DMS153 treated with DMSO at 0.1 percent for 48 hours (cell line): ENCODE measurements around the gene NDUFAF5.

Experiments
- DNase-seq: peaks from one replicate; lab custom pipeline; 2025; ENCODE audit not compliant: unreplicated experiment; lab: John Stamatoyannopoulos, UW

Gene NDUFAF5

DNA sequence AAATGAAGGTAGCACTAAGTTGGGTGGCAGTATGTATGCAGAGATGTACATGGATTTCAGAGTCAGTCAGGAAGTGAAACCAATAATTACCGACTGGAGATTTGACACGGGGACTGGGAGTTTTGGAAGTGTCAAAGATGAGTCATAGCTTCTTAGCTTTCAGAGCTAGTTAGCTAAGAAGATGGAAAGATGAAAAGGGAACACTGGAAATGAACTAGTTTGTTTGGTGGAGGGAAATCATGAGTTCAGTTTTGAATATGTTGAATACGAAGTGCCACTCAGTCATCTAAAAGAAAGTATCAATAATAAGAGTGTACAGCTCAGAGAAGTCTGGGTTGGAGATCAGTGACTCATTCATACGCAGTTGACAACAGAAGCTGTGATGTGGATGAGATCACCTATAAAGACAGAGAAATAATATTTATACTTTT is 7.6 kb upstream of the NDUFAF5 start:
- no peak for DNase-seq

DNA sequence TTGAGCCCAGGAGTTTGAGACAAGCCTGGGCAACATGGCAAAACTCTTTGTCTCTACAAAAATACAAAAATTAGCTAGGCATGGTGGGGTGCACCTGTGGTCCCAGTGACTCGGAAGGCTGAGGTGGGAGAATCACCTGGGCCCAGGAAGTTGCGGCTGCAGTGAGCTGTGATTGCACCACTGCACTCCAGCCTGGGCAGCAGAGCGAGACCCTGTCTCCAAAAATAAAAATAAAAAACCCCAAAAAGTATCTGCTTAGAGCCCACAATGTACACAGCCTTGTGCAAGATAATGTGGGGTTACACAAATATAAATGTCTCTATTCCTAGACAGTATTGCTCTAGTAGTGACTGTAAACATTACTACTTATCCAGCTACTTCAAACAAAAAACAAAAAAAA is 6.0 kb upstream of the NDUFAF5 start:
- DNase-seq: no peak

GRCh38 chr20:13783528-13783927 is 1.3 kb upstream of the NDUFAF5 start:
- no peak for DNase-seq

DNA sequence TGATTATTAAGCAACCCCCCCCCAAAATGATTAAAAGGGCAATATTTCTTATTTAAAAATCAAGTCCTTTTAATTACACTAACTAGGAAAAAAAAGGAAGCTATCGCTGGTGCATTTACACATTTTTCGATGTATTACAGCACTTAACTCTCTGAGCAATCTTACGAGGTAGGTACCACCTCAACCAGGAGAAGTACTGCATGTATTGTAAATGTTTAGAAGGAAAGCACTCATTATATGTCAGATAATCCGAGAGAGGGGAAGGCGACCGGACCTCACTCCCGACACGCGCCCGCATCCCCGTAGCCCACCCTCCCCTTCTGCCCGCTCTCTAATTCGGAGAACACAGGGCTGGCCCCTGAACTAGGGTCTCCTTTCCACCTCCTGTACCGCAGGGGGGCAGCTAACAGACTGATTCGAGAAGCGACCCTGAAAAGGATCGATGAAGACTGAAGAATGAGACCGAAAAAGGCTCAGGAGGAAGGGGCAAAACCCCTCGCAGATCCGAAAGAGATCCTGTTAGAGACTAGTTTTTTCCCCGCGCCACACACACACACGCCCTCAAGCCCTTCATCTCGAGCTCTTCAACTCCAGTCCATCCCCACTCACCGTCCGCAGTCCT is 446 bp upstream of the NDUFAF5 start:
- DNase-seq: no peak

DNA sequence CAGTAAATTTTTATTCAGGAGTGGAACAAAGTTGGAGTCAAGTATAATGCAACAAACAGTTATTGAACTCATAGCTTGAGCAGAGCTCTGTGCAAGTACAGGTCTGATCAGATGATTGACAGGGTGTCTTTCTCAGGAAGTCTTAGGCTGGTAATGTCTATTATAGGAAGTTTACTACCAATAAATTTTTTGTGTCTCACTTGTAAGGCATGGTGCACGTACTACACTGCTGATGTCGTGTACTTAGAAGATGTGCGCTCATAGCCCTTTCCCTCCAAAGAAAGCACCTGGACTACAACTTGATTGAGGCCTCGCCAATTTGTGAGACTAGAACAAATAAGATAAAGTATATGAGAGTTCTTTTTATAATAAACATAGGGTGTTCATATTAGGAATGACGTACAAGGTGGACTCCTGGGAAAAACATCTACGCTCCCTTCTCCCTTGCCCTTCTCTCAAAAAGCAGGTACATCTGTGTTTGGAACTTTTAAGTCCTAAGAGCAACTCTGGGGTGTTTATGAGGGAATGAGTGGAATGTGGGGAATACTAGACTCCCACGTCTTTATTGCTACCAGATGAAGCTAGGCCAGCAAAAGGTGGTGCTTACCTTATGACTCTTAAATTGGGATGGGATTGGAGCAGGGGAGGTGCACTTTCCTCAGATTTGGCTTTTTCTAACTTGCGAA is 1.5 kb downstream of the NDUFAF5 start:
- DNase-seq: no peak

GRCh38 chr20:13788167-13788834 is 3.5 kb downstream of the NDUFAF5 start:
- DNase-seq: peak; percentile 45

DNA sequence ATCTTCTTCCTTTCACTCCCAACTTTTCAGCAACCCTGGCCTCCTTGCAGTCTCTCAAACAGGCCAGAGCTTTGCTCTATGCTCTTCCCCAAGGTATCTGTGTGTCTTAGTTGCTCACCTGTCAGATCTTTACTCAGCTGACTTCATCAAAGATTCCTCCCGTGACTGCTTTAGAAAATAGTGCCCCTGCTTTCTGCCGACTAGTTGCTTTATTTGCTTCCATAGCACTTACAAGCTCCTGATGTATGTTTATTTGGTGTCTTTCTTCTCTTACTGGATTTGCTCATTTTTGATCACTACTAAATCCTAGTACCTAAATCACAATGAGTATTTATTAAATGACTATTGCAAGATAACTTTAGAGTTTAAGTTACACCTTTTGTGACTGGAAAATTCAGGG is 5.9 kb downstream of the NDUFAF5 start:
- no peak for DNase-seq

DNA sequence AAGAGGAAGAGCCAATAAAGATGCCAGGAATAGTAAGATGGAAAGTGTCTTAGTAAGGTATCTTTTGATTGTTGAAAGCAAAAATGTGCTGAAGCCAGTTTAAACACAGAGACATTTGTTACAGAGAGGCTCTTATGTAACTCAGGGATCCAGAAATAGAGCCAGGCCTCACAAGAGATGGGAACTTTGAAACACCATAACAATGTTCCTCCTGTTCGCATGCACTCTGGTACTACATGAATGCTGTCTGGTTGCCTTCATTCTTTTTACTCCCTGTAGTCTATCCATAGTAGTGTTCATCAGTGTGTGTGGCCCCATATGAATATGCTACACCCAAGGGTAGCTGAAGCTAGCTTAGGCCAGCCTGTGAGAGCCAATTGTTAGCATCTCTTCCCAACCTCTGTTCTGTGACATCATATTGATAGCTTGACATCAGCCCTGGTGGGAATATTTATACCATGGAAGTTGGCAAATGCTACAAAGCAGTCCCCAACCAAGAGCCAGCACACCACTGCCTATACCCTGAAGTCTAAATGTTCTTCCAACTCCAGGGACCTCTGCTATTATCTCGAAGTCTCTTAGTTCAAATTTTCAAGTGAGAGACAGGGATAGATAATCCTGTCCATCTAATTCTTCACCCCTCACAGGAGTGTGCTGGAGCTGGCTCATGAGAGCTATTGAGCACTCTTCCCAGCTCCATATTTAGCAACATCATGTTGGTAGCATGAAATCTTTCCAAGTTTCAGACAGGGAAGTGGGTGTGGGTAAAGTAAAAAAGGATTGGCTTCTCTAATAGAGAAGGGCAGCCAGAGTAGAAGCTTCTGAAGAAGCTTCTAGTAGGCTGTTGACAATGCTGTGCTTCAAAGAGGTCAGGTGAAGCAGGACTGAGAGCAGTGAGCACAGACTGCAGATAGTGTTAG is 7.0 kb downstream of the NDUFAF5 start:
- no peak for DNase-seq

DNA sequence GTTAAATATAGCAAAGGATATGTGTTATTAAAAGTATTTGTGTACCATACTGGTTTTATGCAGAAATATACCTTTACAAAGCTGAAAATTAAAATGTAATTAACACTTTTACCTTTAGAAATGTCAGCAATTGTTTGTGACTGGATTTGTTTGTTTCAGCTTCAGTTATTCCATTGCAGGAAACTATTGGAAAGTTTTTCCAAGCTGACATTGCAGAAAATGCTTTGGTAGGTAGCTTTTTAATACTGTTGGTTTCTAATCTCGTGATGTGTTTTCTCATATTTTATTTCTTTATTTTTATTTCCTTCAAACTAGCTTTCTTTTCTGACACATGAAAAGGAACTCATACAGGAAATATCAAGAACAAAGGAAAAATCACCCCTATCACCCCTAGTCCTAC is 8.2 kb downstream of the NDUFAF5 start:
- DNase-seq: no peak

DNA sequence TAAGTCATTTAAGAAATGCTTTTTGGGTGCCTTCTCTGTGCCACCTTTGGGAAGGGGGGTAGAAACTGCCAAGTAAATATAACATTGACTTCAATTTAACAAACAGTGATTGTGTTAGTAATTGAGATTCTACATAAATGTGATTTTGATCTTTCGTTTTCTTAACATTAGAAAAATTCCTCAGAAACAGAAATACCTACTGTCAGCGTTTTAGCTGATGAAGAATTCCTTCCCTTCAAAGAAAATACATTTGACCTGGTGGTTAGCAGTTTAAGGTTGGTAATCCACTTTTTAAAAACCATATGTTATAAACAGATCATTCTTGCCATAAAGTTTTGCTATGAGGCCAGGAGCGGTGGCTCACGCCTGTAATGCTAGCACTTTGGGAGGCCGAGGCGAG is 9.8 kb downstream of the NDUFAF5 start:
- DNase-seq: no peak

DNA sequence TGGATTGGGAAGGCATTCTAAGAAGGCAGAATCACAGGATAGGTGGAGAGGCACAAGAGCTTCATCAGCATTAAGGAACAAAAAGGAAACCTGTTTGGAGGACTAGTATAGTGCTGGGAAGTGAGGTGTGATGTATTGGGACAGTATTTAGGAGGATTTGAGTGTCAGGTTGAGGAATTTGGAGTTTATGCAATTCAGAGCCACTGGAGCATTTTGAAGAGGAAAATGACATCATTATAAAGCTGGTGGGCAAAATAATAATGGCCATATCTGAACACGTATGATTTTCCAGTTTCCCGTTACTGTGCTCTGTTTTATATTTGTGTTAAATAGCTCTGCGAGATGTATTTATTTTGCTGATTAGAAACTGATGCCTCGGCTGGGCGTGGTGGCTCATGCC is 14.2 kb downstream of the NDUFAF5 start:
- DNase-seq: no peak

- no peak for DNase-seq
Observed at GRCh38 chr20:13799974-13800373, 15.1 kb downstream of the NDUFAF5 start.

GRCh38 chr20:13800728-13801134 is 15.9 kb downstream of the NDUFAF5 start:
- peak; percentile 75 for DNase-seq

- DNase-seq: no peak
Observed at GRCh38 chr20:13809373-13809772, 24.5 kb downstream of the NDUFAF5 start.

DNA sequence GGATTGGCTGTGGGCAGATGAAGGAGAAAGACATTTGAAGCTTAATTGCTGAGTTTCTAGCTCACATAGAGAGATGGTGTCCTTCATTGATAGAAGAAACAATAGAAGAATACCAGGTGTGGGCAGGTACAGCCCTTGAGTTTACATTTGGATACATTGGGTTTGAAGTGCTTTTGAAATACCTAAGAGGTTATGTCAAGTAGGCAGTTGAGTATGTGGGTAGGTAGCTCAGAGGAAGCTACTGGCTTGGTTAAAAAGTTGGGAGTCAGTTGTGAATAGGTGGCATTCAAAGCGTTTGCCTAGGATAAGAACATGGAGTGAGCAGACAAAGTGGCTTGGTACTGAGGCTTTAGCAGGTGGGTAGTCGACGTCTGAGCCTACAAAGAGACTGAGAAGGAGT is 25.0 kb downstream of the NDUFAF5 start:
- DNase-seq: no peak

DNA sequence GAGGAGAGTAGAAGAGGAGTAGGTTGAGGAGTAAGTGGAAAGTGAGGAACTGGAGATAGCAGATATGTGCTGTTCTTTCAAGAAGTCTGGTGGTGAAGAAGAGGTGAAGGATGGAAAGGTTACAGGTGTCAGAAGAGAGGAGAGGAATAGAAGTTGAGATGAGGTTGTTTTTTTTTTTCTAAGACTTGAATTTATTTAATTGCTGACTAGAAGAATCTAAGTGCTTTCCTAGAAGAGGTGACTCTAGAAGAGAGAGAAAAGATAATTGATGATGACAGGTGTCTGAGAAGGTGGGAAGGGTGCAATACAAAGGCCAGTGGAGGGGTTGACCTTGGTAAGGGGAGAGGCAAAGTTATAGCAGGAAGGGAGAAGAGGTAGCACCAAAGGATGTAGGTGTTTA is 25.6 kb downstream of the NDUFAF5 start:
- DNase-seq: no peak

- DNase-seq: no peak
Observed at GRCh38 chr20:13813910-13814309, 29.1 kb downstream of the NDUFAF5 start.

DNA sequence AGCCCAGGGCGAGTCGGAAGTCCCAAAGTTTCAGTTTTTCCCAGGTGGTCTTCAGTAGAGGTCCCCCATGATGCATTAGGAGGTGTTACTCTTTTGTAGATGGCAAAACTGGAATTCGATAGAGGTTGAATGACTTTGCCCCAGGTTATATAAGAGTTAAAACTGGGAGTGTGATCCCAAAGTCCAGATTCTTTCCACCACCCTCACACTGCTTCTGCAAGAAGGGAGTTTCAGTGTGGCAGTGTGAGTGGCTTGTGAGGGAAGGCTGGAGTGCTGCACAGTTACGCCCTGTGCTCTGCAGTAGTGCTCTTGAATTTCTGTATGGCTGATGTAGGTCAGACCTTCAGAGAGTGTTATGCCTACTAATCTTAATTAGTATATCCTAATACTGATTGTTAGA is 29.8 kb downstream of the NDUFAF5 start:
- no peak for DNase-seq

- DNase-seq: no peak
Observed at GRCh38 chr20:13816757-13817156, 31.9 kb downstream of the NDUFAF5 start.

DNA sequence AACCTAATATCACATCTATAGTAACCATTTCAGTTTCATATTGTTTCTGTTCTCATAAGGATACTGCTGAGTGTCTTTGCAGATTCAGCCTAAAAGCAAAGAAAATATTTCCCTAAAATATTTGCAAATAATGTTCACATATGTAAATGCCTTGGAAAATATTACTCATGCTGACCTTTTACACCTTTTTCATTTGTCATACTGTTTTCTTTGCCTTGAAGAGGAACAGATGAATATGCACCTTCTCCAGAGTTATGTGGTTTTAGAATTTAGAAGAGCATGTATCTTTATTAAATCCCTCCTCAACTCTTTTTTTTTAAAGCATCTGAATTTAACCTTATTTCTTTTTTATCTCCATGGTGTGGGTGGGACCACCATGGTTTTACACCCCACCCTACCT is 32.5 kb downstream of the NDUFAF5 start:
- DNase-seq: no peak

GRCh38 chr20:13819885-13820645 is 35.2 kb downstream of the NDUFAF5 start:
- peak; percentile 27 for DNase-seq
